Prostate gland (tissue), 2 donors: ENCODE data around the gene SUGCT. TPM values are rescaled to one million over a fixed set of nuclear protein-coding genes. Genes with fewer than 3 reads are reported as not detected.

Experiments
- DNase-seq: peaks from one replicate; pipeline ENCODE4 v3.0.0-alpha.2; 2019; ENCODE audit warnings: low spot score
- H3K27ac ChIP-seq, 2 donors: fragments of 200-600 bp; sonication (generic); 2 replicates each; pipeline ENCODE4 v1.5.1; 2017 to 2019
- H3K27me3 ChIP-seq: fragments of 200-600 bp; sonication (generic); replicated peaks from 2 replicates; pipeline ENCODE4 v1.5.1; 2019; ENCODE audit not compliant: insufficient read depth
- H3K36me3 ChIP-seq, 2 donors: fragments of 200-600 bp; sonication (generic); 1 replicate in 1 of 2; 2 replicates in 1 of 2; pipeline versions ENCODE4 v1.5.1 to v1.8.1; 2017 to 2019
- H3K4me1 ChIP-seq: fragments of 200-600 bp; sonication (generic); replicated peaks from 2 replicates; pipeline ENCODE4 v1.5.1; 2019
- H3K4me3 ChIP-seq, 2 donors: fragments of 200-600 bp; sonication (generic); 2 replicates each; pipeline ENCODE4 v1.5.1; 2017 to 2019
- H3K9me3 ChIP-seq: fragments of 200-600 bp; sonication (generic); 2 replicates; pipeline ENCODE4 v1.5.1; 2017
- POLR2A ChIP-seq: fragments of 450-650 bp; IDR thresholded peaks from one replicate; pipeline ENCODE4 v1.6.1; 2016; ENCODE audit warnings: antibody characterized with exemption, mild to moderate bottlenecking
- POLR2AphosphoS5 ChIP-seq: sonication (generic); formaldehyde crosslinking; IDR thresholded peaks from one replicate; pipeline ENCODE4 v1.6.1; 2017; ENCODE audit warnings: antibody characterized with exemption
- WGBS: methylation state at CpG from one replicate; pipeline ENCODE4 v1.1.5; 2018; 5-methylcytosine and 5-hydroxymethylcytosine counted together
- intact Hi-C: fragments of 100-400 bp; cut with DNase I; formaldehyde crosslinking; loops from one replicate; pipeline ENCODE4 v1.14.2; 2022
- total RNA-seq, 2 donors: library from RNA; depleted of rRNA; stranded (reverse); fragments of >200 nt; gene quantifications; one replicate each; pipeline ENCODE4 v1.1.0, GENCODE V29; 2016
- TF ChIP-seq, protein P1 (sequence below), 4 experiments: fragments of 200-600 bp in 2 of 4; fragments of 450-650 bp in 2 of 4; sonication (generic) in 2 of 4; IDR thresholded peaks; 1 replicate in 3 of 4; 2 replicates in 1 of 4; pipeline ENCODE4 v1.5.1; 2016 to 2019; ENCODE audit warnings: antibody characterized with exemption in 4 of 4, mild to moderate bottlenecking in 2 of 4, moderate library complexity in 2 of 4

The SUGCT gene
- total RNA-seq, 2 donors from 2014 or later, result 2.2 to 3.2 TPM

GRCh38 chr7:40463446-40463845 lies 328.6 kb downstream of the SUGCT start:
- WGBS, result 39% methylated on average over 4 of the region's 4 CpGs
- intact Hi-C loops, result no loop called here
- Histone ChIP-seq H3K4me1 (no peaks in the 10 kb centered on the region), H3K9me3 (no peaks in the 10 kb centered on the region), H3K4me3 (no peak overlapping the region), H3K27me3 (no peaks in the 10 kb centered on the region), H3K36me3 (no peaks in the 10 kb centered on the region), H3K27ac (no peak overlapping the region)
- TF ChIP-seq, protein P1, sequence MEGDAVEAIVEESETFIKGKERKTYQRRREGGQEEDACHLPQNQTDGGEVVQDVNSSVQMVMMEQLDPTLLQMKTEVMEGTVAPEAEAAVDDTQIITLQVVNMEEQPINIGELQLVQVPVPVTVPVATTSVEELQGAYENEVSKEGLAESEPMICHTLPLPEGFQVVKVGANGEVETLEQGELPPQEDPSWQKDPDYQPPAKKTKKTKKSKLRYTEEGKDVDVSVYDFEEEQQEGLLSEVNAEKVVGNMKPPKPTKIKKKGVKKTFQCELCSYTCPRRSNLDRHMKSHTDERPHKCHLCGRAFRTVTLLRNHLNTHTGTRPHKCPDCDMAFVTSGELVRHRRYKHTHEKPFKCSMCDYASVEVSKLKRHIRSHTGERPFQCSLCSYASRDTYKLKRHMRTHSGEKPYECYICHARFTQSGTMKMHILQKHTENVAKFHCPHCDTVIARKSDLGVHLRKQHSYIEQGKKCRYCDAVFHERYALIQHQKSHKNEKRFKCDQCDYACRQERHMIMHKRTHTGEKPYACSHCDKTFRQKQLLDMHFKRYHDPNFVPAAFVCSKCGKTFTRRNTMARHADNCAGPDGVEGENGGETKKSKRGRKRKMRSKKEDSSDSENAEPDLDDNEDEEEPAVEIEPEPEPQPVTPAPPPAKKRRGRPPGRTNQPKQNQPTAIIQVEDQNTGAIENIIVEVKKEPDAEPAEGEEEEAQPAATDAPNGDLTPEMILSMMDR (IDR thresholded peaks at IDR 0.05), result no peak
- no peak for TF ChIP-seq POLR2A
- no peak for TF ChIP-seq POLR2AphosphoS5
- DNase-seq, result no peak

GRCh38 chr7:40468891-40469864 lies 334.4 kb downstream of the SUGCT start:
- TF ChIP-seq POLR2AphosphoS5 (no peak), POLR2A (no peak)
- TF ChIP-seq, protein P1 (IDR thresholded peaks at IDR 0.05), result no peak
- no peaks in the 10 kb centered on the region for H3K4me1 ChIP-seq
- 35% methylated on average over 4 of the region's 4 CpGs for WGBS

GRCh38 chr7:40470091-40470592 lies 335.3 kb downstream of the SUGCT start:
- H3K27me3 ChIP-seq, result no peaks in the 10 kb centered on the region
- H3K27ac ChIP-seq, result no peak overlapping the region
- 65% methylated on average over 6 of the region's 6 CpGs for WGBS
- no peaks in the 10 kb centered on the region for H3K9me3 ChIP-seq
- no peak overlapping the region for H3K4me3 ChIP-seq
- intact Hi-C loops, result no loop called here
- no peaks in the 10 kb centered on the region for H3K4me1 ChIP-seq
- DNase-seq, result no peak
- H3K36me3 ChIP-seq, result no peaks in the 10 kb centered on the region
- no peak for TF ChIP-seq POLR2A
- TF ChIP-seq, protein P1 (IDR thresholded peaks at IDR 0.05), result no peak
- no peak for TF ChIP-seq POLR2AphosphoS5

More at GRCh38 chr7:40468891-40469864, 334.4 kb downstream of the SUGCT start:
- H3K27ac ChIP-seq, result no peak overlapping the region
- H3K4me3 ChIP-seq, result no peak overlapping the region
- no peaks in the 10 kb centered on the region for H3K36me3 ChIP-seq
- H3K27me3 ChIP-seq, result no peaks in the 10 kb centered on the region
- intact Hi-C loops, result no loop called here
- no peaks in the 10 kb centered on the region for H3K9me3 ChIP-seq
- no peak for DNase-seq

GRCh38 chr7:40470817-40471216 lies 336.0 kb downstream of the SUGCT start:
- H3K36me3 ChIP-seq, result no peaks in the 10 kb centered on the region
- no peaks in the 10 kb centered on the region for H3K27me3 ChIP-seq
- WGBS, result 74% methylated on average over 1 of the region's 1 CpG
- no peaks in the 10 kb centered on the region for H3K9me3 ChIP-seq
- TF ChIP-seq POLR2AphosphoS5 (no peak), POLR2A (no peak)
- TF ChIP-seq, protein P1 (IDR thresholded peaks at IDR 0.05), result no peak
- H3K4me3 ChIP-seq, result no peak overlapping the region
- no peak overlapping the region for H3K27ac ChIP-seq
- no peak for DNase-seq
- intact Hi-C loops, result no loop called here
- H3K4me1 ChIP-seq, result no peaks in the 10 kb centered on the region
